Cardiac fibroblast (primary cell): ENCODE results near the gene S100P.

Experiments used
- DNase-seq, 2 donors: peaks; one replicate each; pipeline versions ENCODE4 v3.0.0 to v3.0.0-alpha.2; 2010; ENCODE audit warnings: low read depth in 2 of 2
- H3K4me3 ChIP-seq, 2 donors: replicated peaks in 1 of 2; 1 replicate in 1 of 2; 2 replicates in 1 of 2; pipeline ENCODE4 v1.5.1; 2011; ENCODE audit warnings: low read depth in 2 of 2, low read length in 2 of 2, mild to moderate bottlenecking in 2 of 2, moderate library complexity in 1 of 2
- TF ChIP-seq, protein P1 (sequence below): IDR thresholded peaks from one replicate; pipeline ENCODE4 v1.5.1; 2011; ENCODE audit warnings: low read depth, mild to moderate bottlenecking, low read length, inconsistent platforms

Gene S100P

DNA sequence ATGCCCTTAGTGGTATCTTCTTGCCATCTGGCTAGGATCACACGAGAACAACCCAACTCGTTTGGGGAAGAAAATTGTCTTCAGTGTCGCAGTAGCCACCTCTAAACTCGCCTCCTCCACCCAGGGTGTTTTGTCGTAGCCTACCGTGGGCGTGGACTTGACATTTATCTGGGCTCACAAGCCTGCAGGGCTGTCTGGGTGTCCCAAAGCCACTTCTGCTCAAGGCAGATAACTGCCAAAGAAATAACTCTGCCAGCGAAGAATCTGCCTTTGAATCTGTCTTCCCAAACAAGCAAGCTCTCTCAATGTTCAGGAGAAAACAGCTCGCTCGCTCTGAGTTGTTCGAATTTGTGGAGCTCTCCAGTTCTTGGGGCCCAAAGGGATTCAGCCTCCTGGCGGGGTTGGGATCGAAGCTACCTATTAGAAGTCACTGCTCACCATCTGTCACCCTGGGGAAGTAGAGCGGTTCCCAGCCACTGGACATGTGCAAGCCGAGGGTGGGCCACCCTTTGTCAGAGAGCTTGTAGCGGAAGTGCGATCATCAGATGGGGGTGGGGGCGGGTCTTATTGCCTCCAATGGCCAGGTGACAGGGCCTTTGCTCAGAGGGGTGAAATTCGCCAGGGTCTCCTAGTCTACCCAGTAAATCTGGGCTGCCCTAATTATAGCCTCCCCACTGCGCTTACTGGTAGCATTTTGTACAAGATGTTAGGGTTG lies 37.1 kb downstream of the S100P start:
- TF ChIP-seq, protein P1, sequence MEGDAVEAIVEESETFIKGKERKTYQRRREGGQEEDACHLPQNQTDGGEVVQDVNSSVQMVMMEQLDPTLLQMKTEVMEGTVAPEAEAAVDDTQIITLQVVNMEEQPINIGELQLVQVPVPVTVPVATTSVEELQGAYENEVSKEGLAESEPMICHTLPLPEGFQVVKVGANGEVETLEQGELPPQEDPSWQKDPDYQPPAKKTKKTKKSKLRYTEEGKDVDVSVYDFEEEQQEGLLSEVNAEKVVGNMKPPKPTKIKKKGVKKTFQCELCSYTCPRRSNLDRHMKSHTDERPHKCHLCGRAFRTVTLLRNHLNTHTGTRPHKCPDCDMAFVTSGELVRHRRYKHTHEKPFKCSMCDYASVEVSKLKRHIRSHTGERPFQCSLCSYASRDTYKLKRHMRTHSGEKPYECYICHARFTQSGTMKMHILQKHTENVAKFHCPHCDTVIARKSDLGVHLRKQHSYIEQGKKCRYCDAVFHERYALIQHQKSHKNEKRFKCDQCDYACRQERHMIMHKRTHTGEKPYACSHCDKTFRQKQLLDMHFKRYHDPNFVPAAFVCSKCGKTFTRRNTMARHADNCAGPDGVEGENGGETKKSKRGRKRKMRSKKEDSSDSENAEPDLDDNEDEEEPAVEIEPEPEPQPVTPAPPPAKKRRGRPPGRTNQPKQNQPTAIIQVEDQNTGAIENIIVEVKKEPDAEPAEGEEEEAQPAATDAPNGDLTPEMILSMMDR, result no peak
- H3K4me3 ChIP-seq, result no peak overlapping the region
- DNase-seq, result no peak

DNA sequence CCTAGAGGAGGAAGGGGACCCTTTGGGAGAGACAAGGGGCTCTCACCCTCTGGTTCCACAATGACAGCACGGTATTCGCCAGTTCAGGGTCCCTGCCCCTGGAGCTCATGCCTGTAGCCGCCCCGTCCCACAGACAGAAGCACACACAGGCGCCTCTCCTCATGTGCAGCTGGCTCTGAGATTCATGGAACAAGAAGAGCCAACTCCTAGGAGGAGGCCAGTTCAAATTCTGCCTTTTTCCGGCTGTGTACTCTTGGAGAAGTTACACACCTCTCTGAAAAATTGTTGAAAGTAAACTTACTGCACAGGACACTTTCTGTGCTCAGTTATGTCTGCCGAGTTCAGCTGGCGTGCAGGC lies 37.6 kb downstream of the S100P start:
- TF ChIP-seq, protein P1, result no peak

DNA sequence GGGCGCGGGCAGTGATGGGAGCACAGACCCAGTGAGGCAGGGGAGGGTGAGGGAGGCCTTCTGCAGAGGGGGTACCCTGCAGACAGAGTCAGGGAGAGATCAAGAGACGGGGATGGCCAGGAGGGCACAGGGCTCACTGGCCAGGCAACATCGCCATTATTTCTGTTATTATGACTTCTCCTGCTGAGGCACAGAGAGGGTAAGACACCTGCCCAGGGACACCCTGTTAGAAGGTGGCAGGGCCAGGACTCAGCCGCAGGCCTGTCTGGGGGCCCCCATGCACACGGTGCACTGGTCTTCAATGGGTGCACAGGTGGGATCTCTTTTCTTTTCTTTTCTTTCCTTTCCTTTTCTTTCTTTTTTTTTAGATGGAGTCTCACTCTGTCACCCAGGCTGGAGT lies 38.1 kb downstream of the S100P start:
- TF ChIP-seq, protein P1, result no peak
- DNase-seq, result no peak
- no peak overlapping the region for H3K4me3 ChIP-seq

More for the DNA sequence above, 37.6 kb downstream of the S100P start:
- no peak overlapping the region for H3K4me3 ChIP-seq
- no peak for DNase-seq

DNA sequence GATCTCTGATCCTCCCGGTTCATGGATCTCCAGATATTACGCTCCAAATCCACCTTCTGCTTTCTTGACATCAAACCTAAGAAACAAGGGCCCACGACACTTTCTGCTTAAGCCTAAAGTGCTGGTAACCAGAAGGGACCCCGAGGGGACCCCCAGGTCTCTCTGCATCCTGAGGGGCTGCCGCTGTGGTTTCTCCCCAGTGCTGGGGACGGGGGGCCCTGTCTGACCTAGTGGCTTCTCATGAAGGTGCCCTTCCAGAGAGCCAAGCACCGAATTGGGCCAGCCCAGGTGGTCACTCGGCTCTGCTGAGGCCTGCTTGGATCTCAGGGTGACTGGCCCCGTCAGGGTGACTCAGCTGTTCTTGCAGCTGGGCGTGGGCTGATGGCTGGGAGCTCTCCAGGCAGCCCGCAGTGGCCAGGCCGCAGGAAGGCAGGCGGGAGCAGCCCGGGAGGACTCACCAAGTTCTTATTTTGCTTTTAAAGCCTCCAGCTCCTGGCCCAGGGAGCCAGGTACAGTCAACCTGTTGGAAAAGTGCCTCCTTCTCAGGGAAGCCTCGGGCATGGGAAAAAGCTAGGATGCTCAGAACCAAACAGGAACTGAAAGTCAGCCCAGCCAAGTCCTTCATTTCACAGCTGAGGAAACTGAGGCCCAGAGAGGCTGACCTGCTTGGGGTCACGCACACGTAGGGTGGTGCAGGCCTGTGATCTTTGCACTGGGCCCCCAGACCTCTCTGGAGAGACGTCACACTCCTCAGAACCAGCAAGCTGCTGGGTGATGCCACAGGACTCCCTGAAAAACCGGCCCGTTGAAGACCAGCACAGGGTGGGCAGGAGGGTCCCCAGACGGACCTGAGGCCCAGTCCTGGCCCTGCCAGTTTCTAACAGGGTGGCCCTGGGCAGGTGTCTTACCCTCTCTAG lies 39.0 kb downstream of the S100P start:
- DNase-seq, result peak; percentile 91 to 93
- TF ChIP-seq, protein P1, result no peak
- H3K4me3 ChIP-seq, result no peak overlapping the region

DNA sequence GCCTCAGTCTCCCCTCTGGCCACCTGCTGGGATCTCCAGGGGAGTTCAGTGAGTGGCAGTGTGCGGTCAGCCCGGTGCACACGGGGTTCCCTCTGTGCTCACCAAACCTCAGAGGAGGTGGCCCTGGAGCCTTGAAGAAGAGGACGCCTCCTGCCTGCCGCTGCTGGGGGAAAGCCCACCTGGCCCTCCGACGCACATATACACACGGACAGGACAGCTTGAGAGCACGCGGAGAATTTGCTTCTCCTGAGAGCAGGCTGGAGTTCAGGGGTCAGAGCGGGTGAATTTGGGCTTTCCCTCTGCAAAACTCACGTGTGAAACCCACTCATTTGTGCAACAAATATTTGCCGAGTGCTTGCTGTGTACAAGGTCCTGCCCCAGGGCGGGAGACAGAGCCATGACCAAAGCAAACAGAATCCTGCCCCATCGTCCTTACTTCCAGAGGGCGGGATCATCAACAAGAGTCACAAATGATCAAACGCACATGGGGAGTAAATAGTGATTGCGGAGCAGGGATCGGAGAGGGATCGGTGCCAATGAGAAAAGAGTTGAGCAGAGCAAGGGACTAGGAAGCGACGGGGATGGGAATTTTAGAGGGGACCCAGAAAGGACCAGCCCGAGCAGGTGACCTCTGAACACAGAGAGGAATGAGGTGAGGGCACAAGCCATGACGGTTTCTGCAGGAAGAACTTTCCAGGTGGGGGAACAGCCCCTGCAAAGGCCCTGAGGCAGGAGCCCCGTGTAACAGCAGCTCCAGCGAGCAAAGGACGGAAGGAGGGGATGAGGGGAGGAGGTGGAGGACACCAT lies 39.9 kb downstream of the S100P start:
- TF ChIP-seq, protein P1, result no peak
- DNase-seq, result no peak
- H3K4me3 ChIP-seq, result no peak overlapping the region

DNA sequence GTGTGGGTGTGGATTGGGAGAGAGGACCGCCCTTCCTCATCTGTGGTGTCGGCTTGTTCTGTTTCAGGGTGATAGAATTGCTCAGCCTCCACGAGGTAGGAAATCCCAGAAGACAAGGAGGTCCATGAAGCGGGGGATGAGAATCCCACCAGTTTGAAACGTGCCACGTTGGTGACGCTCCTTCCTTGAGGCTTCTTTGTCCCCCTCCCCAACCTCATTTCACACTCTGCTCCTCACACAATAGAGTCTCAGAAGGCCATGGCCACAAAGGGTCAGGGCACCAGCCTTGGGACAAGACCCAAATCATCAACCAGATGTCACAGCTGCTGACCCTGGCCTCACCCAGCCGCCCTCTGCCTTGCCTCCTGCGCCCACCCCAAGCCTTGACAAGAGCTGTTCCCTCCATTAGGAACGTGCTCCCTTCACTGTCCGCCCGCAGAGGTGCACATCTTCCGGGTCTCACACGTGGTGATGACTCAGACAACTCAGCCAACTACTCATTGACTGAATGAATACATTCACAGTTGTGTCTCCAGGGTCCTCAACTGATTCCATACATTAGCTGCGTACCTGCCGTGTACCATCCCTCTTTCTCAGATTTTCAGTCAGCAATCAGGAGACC lies 40.6 kb downstream of the S100P start:
- H3K4me3 ChIP-seq, result no peak overlapping the region
- no peak for DNase-seq
- TF ChIP-seq, protein P1, result no peak
